B cell (primary cell): Measurements from ENCODE around the gene CDC5L. TPM values are rescaled to one million over a fixed set of nuclear protein-coding genes. Genes with fewer than 3 reads are reported as not detected.

Source experiments
- ATAC-seq: fragments of 200-7000 bp; cut with Tn5 transposase; one replicate; pipeline ENCODE4 v1.10.0; 2021; ENCODE audit warnings: low read depth, mild to moderate bottlenecking, moderate number of reproducible peaks, moderate library complexity
- CTCF ChIA-PET: fragments of 350-600 bp; sonication (Branson Sonifier 250); formaldehyde crosslinking; loops from one replicate; lab custom pipeline; 2021; ENCODE audit warnings: antibody characterized with exemption, inconsistent platforms; lab: Charles Lee
- POLR2A ChIA-PET: fragments of 350-600 bp; sonication (Branson Sonifier 250); formaldehyde crosslinking; loops from one replicate; lab custom pipeline; 2021; ENCODE audit warnings: antibody characterized with exemption; lab: Charles Lee
- DNase-seq: peaks from one replicate; pipeline ENCODE4 v3.0.0; 2013
- H2AFZ ChIP-seq: 2 replicates; pipeline ENCODE4 v1.6.1; 2012; ENCODE audit warnings: mild to moderate bottlenecking, low read depth, low read length; ENCODE audit not compliant: insufficient read depth, poor library complexity, severe bottlenecking
- H3K27ac ChIP-seq, 2 donors: 1 replicate in 1 of 2; 2 replicates in 1 of 2; pipeline ENCODE4 v1.5.1; 2012 to 2013; ENCODE audit warnings: low read length in 2 of 2, mild to moderate bottlenecking in 2 of 2, moderate library complexity in 1 of 2
- H3K27me3 ChIP-seq, 4 experiments: fragments of 200-600 bp in 1 of 4; sonication (generic) in 1 of 4; replicated peaks in 1 of 4; 1 replicate in 2 of 4; 2 replicates in 2 of 4; pipeline versions ENCODE4 v1.6.1 to v1.7.0; 2013 to 2016; ENCODE audit warnings: low read length in 3 of 4, mild to moderate bottlenecking in 2 of 4, mixed read lengths in 1 of 4, moderate library complexity in 1 of 4; ENCODE audit not compliant: insufficient read depth in 4 of 4, control insufficient read depth in 3 of 4; ENCODE audit errors: control extremely low read depth in 1 of 4
- H3K36me3 ChIP-seq, 2 experiments: replicated peaks in 1 of 2; 1 replicate in 1 of 2; 2 replicates in 1 of 2; pipeline versions ENCODE4 v1.6.1 to v1.7.1; 2013; ENCODE audit warnings: low read length in 1 of 2; ENCODE audit not compliant: insufficient read depth in 2 of 2, control insufficient read depth in 1 of 2; ENCODE audit errors: control extremely low read depth in 1 of 2, extremely low read depth in 1 of 2
- H3K4me1 ChIP-seq, 2 donors: fragments of 200-600 bp in 1 of 2; sonication (generic) in 1 of 2; 1 replicate in 1 of 2; 2 replicates in 1 of 2; pipeline versions ENCODE4 v1.5.1 to v1.6.1; 2013 to 2017; ENCODE audit warnings: low read length in 2 of 2; ENCODE audit not compliant: control insufficient read depth in 2 of 2, insufficient read depth in 2 of 2
- H3K4me2 ChIP-seq: replicated peaks from 2 replicates; pipeline ENCODE3; 2012; ENCODE audit warnings: mild to moderate bottlenecking, low read depth, low read length; ENCODE audit not compliant: poor library complexity, severe bottlenecking
- H3K4me3 ChIP-seq, 5 experiments: fragments of 200-600 bp in 1 of 5; sonication (generic) in 1 of 5; 1 replicate in 3 of 5; 2 replicates in 2 of 5; pipeline versions ENCODE4 v1.5.1 to v1.7.0; 2011 to 2016; ENCODE audit warnings: low read length in 4 of 5, mild to moderate bottlenecking in 4 of 5, low read depth in 2 of 5, control low read depth in 1 of 5, moderate library complexity in 1 of 5; ENCODE audit not compliant: insufficient read depth in 1 of 5; ENCODE audit errors: control extremely low read depth in 1 of 5, extremely low read depth in 1 of 5
- H3K79me2 ChIP-seq: fragments of 200-600 bp; sonication (generic); one replicate; pipeline ENCODE4 v1.6.0; 2016; ENCODE audit warnings: low read length; ENCODE audit not compliant: control insufficient read depth, insufficient read depth
- H3K9ac ChIP-seq: fragments of 200-600 bp; sonication (generic); 2 replicates; pipeline ENCODE4 v1.6.1; 2017; ENCODE audit warnings: mild to moderate bottlenecking, low read length, moderate library complexity
- H3K9me3 ChIP-seq, 3 donors: one replicate each; pipeline versions ENCODE4 v1.6.1 to v1.7.1; 2013; ENCODE audit warnings: low read length in 2 of 3; ENCODE audit not compliant: control insufficient read depth in 2 of 3, insufficient read depth in 1 of 3; ENCODE audit errors: control extremely low read depth in 1 of 3
- H4K20me1 ChIP-seq: 2 replicates; pipeline ENCODE4 v1.6.0; 2012; ENCODE audit warnings: mild to moderate bottlenecking, low read length; ENCODE audit not compliant: insufficient read depth, control insufficient read depth, poor library complexity, severe bottlenecking
- H3K27ac Mint-ChIP-seq: one replicate; pipeline ENCODE4 v1.8.0; 2021; ENCODE audit warnings: mixed read lengths
- H3K27me3 Mint-ChIP-seq: one replicate; pipeline ENCODE4 v1.8.0; 2021; ENCODE audit warnings: mixed read lengths
- H3K4me1 Mint-ChIP-seq: one replicate; pipeline ENCODE4 v1.8.0; 2021; ENCODE audit warnings: mixed read lengths
- H3K4me3 Mint-ChIP-seq: one replicate; pipeline ENCODE4 v1.8.0; 2021; ENCODE audit warnings: mixed read lengths
- H3K9me3 Mint-ChIP-seq: one replicate; pipeline ENCODE4 v1.8.0; 2022; ENCODE audit warnings: mixed read lengths; ENCODE audit not compliant: insufficient read depth
- CTCF ChIP-seq: fragments of 200-600 bp; IDR thresholded peaks from one replicate; pipeline ENCODE4 v1.8.0; 2022; ENCODE audit warnings: antibody characterized with exemption, mild to moderate bottlenecking
- EZH2 ChIP-seq: IDR thresholded peaks from 2 replicates; pipeline ENCODE4 v1.6.1; 2012; ENCODE audit warnings: borderline replicate concordance, low read depth, mild to moderate bottlenecking, moderate library complexity, low read length; ENCODE audit not compliant: insufficient read depth, poor library complexity, severe bottlenecking
- WGBS: methylation state at CpG from one replicate; pipeline ENCODE4 v1.1.5; 2013; ENCODE audit warnings: missing lambda C conversion rate; ENCODE audit not compliant: insufficient coverage; 5-methylcytosine and 5-hydroxymethylcytosine counted together
- intact Hi-C: fragments of 100-400 bp; cut with micrococcal nuclease; formaldehyde crosslinking; loops from one replicate; pipeline ENCODE4 v1.10.0; 2022
- polyA plus RNA-seq: library from polyadenylated mRNA; depleted of rRNA; stranded (reverse); fragments of >200 nt; gene quantifications from 2 replicates; pipeline ENCODE4 v1.2.3, GENCODE V29; 2012
- total RNA-seq, 2 donors: library from RNA; stranded (reverse); fragments of 120-200 nt in 1 of 2; gene quantifications; 1 replicate in 1 of 2; 2 replicates in 1 of 2; pipeline versions ENCODE4 v1.2.3 to v1.2.4, GENCODE V29; 2013 to 2022

Gene CDC5L
- total and polyA plus RNA-seq, 2 donors (not counting 1 experiment from before 2014, with no cell fraction given), result 4.1 to 22.2 TPM

- H3K9me3 Mint-ChIP-seq, result no peaks in the 10 kb centered on the region
- Histone ChIP-seq H3K4me3 (peak overlapping the region in 2 of 5 experiments; percentile 69 to 90), H3K4me1 (peaks cover 20 to 21% of the 10 kb centered on the region in 2 donors), H3K27me3 (no peaks in the 10 kb centered on the region), H3K9me3 (no peaks in the 10 kb centered on the region), H3K9ac (peak overlapping the region; percentile 95), H2AFZ (no peak overlapping the region), H3K27ac (no peak overlapping the region), H3K4me2 (peak overlapping the region; percentile 71), H3K79me2 (peaks cover 51% of the 10 kb centered on the region), H4K20me1 (peaks cover 42% of the 10 kb centered on the region), H3K36me3 (peaks cover 0 to 26% of the 10 kb centered on the region in 2 experiments)
- POLR2A ChIA-PET, result no interaction called here
- peak overlapping the region; percentile 100 for H3K4me3 Mint-ChIP-seq
- DNase-seq (no peak), ATAC-seq (no peak)
- WGBS, result 94% methylated on average over 2 of the region's 5 CpGs
- H3K27me3 Mint-ChIP-seq, result no peaks in the 10 kb centered on the region
- TF ChIP-seq CTCF (no peak), EZH2 (no peak)
- H3K4me1 Mint-ChIP-seq, result peaks cover 38% of the 10 kb centered on the region
- intact Hi-C loops, result loop anchor here (5.0 kb wide), 2 partner anchors 122 to 167 kb away; partner anchors contain the start of genes NFKBIE and SLC29A1
- peak overlapping the region; percentile 57 for H3K27ac Mint-ChIP-seq
- CTCF ChIA-PET, result no interaction called here
These were observed 1.4 kb downstream of the CDC5L start for GRCh38 chr6:44388887-44389286.

- Mint-ChIP-seq H3K9me3 (no peaks in the 10 kb centered on the region), H3K27me3 (no peaks in the 10 kb centered on the region), H3K4me1 (peaks cover 38% of the 10 kb centered on the region), H3K4me3 (peak overlapping the region; percentile 11), H3K27ac (no peak overlapping the region)
- DNase-seq (no peak), ATAC-seq (no peak)
- H3K27ac ChIP-seq, result no peak overlapping the region
- peaks cover 64% of the 10 kb centered on the region for H3K79me2 ChIP-seq
- no peak overlapping the region for H3K9ac ChIP-seq
- intact Hi-C loops, result no loop called here
- no peaks in the 10 kb centered on the region for H3K9me3 ChIP-seq
- H3K4me3 ChIP-seq, result no peak overlapping the region
- H3K4me2 ChIP-seq, result no peak overlapping the region
- CTCF ChIA-PET, result no interaction called here
- POLR2A ChIA-PET, result no interaction called here
- H4K20me1 ChIP-seq, result peaks cover 55% of the 10 kb centered on the region
- H2AFZ ChIP-seq, result no peak overlapping the region
- TF ChIP-seq EZH2 (no peak), CTCF (no peak)
- peaks cover 20 to 21% of the 10 kb centered on the region in 2 donors for H3K4me1 ChIP-seq
- peaks cover 0 to 38% of the 10 kb centered on the region in 2 experiments for H3K36me3 ChIP-seq
- no peaks in the 10 kb centered on the region for H3K27me3 ChIP-seq
- 90% methylated on average over 1 of the region's 1 CpG for WGBS
These were observed 2.7 kb downstream of the CDC5L start for GRCh38 chr6:44390158-44390683.
